GM19025 (cell line): ENCODE results near the gene CNGA2.

Experiments used
- ATAC-seq: cut with Tn5 transposase; IDR thresholded peaks from one replicate; pipeline ENCODE4 v1.9.1; 2021; ENCODE audit warnings: mild to moderate bottlenecking, low read depth, moderate library complexity; ENCODE audit not compliant: unreplicated experiment

CNGA2 gene

DNA sequence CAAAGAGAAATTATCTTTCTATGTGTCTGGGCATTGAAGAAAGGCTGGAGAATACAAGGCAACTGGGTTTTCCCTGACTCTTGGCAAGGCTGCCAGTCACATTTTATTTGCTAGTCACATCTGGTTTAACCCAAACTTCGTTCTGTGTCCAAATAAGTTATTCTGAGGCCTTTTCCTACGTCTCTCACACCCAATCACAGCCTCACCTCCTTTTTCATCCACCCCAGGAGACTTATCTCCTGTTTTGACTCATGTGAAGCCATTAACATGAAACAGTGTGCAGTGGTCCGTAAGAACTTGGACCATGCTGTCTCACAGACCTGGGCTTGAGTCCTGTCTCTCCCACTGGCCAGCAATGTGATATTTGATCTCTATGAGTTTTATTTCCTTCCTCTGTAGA is 59.3 kb downstream of the CNGA2 start:
- no peak for ATAC-seq
